Activated naive CD8-positive, alpha-beta T cell treated with anti-CD3 and anti-CD28 coated beads, Interleukin-2, amount 50 U/mL, for 24 hours (primary cell): Measurements from ENCODE around the gene GOLGA6L7.
"Not testable (repeated sequence)": the region's sequence is repeated elsewhere in the genome, so short reads cannot be mapped to it uniquely, and the experiment has no call there.

Experiments used
- ATAC-seq: fragments of 150-1000 bp; cut with Tn5 transposase; one replicate; pipeline ENCODE4 v1.10.0; 2021
- DNase-seq: peaks from one replicate; pipeline ENCODE4 v3.0.0; 2021
- H3K27ac Mint-ChIP-seq: one replicate; pipeline ENCODE4 v1.8.0; 2021; ENCODE audit warnings: mild to moderate bottlenecking, mixed read lengths
- H3K27me3 Mint-ChIP-seq: one replicate; pipeline ENCODE4 v1.8.0; 2021; ENCODE audit warnings: mixed read lengths
- H3K36me3 Mint-ChIP-seq: one replicate; pipeline ENCODE4 v1.8.0; 2021; ENCODE audit warnings: low read depth, mixed read lengths
- H3K4me1 Mint-ChIP-seq: one replicate; pipeline ENCODE4 v1.8.0; 2021; ENCODE audit warnings: mixed read lengths
- H3K4me3 Mint-ChIP-seq: one replicate; pipeline ENCODE4 v1.8.0; 2021; ENCODE audit warnings: mild to moderate bottlenecking, moderate library complexity, mixed read lengths
- H3K9me3 Mint-ChIP-seq: one replicate; pipeline ENCODE4 v1.8.0; 2021; ENCODE audit warnings: mixed read lengths

Gene GOLGA6L7, protein sequence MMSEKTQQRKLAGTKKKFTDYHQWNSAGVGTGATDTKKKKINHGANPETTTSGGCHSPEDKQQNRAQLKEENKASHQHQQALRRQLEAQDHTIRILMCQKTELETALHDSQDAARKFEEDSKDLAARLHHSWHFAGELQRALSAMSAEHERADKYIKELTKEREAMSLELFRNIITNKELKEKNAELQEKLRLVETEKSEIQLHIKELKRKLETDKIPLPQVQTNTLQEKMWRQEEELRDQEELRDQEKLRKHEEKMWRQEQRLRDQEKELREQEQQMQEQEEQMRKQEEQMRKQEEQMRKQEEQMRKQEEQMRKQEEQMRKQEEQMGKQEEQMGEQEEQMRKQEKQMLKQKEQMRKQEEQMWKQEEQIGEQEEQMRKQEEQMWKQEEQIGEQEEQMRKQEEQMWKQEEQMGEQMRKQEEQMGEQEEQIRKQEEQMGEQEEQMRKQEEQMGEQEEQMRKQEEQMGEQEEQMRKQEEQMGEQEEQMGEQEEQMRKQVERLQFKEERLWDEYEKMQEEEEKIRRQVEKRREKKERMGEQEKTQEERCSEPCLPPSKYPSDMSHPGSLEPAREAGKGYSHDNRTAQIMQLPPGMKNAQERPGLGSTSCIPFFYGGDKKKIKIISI

GRCh38 chr15:28848521-28848920, at the start of gene GOLGA6L7:
TSS of gene GOLGA6L7 (minus strand) at chr15:28848644. CDS start at chr15:28848549, 95 bp downstream.
- H3K4me1 Mint-ChIP-seq: peaks cover 10% of the 10 kb centered on the region
- not testable (repeated sequence) for ATAC-seq, H3K36me3 Mint-ChIP-seq, H3K4me3 Mint-ChIP-seq, H3K27me3 Mint-ChIP-seq, H3K9me3 Mint-ChIP-seq, H3K27ac Mint-ChIP-seq
- DNase-seq: peak; percentile 13

GRCh38 chr15:28897861-28898585, 49.6 kb upstream of the GOLGA6L7 start:
- H3K27me3 Mint-ChIP-seq: no peaks in the 10 kb centered on the region
- H3K4me1 Mint-ChIP-seq: peaks cover 71% of the 10 kb centered on the region
- H3K4me3 Mint-ChIP-seq: no peak overlapping the region
- no peak for DNase-seq
- H3K36me3 Mint-ChIP-seq: peaks cover 8% of the 10 kb centered on the region
- H3K9me3 Mint-ChIP-seq: no peaks in the 10 kb centered on the region
- ATAC-seq: peak; percentile 31
- peak overlapping the region; percentile 82 for H3K27ac Mint-ChIP-seq

- H3K4me3 Mint-ChIP-seq: no peak overlapping the region
Observed at GRCh38 chr15:28896951-28897350, 48.5 kb upstream of the GOLGA6L7 start.

DNA sequence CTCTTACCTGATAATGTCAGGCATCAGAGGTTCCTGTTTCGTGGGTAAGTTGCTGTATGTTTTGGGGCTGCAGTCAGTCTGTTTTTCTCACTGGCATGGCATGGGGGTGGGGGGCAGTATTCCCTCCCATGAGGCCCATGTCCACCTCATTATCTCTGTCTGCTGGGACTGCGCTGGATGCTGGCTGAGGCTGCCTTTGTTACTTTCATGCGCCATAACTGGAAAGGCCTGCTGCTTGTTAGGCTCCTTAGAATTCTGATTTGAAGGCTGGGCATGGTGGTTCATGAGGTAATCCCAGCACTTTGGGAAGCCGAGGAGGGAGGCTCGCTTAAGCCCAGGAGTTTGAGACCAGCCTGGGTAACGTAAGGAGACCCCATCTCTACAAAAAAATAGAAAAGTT, 47.1 kb upstream of the GOLGA6L7 start:
- Mint-ChIP-seq H3K27ac (no peak overlapping the region), H3K4me3 (no peak overlapping the region), H3K4me1 (peaks cover 74% of the 10 kb centered on the region), H3K27me3 (no peaks in the 10 kb centered on the region), H3K9me3 (no peaks in the 10 kb centered on the region), H3K36me3 (peaks cover 8% of the 10 kb centered on the region)
- ATAC-seq (no peak), DNase-seq (no peak)

More at GRCh38 chr15:28896951-28897350, 48.5 kb upstream of the GOLGA6L7 start:
- ATAC-seq (no peak), DNase-seq (no peak)
- Mint-ChIP-seq H3K9me3 (no peaks in the 10 kb centered on the region), H3K36me3 (peaks cover 8% of the 10 kb centered on the region), H3K27ac (peak overlapping the region; percentile 65), H3K27me3 (no peaks in the 10 kb centered on the region), H3K4me1 (peaks cover 72% of the 10 kb centered on the region)

DNA sequence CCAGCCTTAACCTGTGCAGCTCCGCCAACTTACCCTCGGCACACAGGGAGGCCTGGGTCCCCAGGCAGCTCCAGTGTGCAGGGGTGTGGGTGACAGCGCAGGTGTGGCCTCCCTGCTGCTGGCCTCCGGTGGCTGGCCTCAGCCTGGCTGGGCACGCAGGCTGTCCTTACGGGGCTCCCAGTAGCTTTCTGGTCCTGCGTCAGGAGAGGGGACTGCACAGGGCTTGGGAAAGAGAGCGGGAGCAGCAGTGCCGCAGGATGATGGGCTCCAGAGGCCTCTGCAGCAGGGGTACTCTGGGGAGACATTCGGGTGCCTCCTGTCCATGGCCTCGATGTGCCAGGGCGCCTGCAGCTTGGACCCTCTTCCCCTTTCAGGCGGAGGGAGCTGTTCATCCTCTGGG, 46.7 kb upstream of the GOLGA6L7 start:
- DNase-seq: no peak
- Mint-ChIP-seq H3K9me3 (no peaks in the 10 kb centered on the region), H3K4me1 (peaks cover 74% of the 10 kb centered on the region), H3K36me3 (peaks cover 8% of the 10 kb centered on the region), H3K4me3 (no peak overlapping the region), H3K27me3 (no peaks in the 10 kb centered on the region), H3K27ac (no peak overlapping the region)
- no peak for ATAC-seq

GRCh38 chr15:28894631-28895030, 46.2 kb upstream of the GOLGA6L7 start:
- DNase-seq (no peak), ATAC-seq (no peak)
- no peaks in the 10 kb centered on the region for H3K27me3 Mint-ChIP-seq
- H3K4me3 Mint-ChIP-seq: no peak overlapping the region
- peaks cover 8% of the 10 kb centered on the region for H3K36me3 Mint-ChIP-seq
- no peak overlapping the region for H3K27ac Mint-ChIP-seq
- peaks cover 74% of the 10 kb centered on the region for H3K4me1 Mint-ChIP-seq
- H3K9me3 Mint-ChIP-seq: no peaks in the 10 kb centered on the region

DNA sequence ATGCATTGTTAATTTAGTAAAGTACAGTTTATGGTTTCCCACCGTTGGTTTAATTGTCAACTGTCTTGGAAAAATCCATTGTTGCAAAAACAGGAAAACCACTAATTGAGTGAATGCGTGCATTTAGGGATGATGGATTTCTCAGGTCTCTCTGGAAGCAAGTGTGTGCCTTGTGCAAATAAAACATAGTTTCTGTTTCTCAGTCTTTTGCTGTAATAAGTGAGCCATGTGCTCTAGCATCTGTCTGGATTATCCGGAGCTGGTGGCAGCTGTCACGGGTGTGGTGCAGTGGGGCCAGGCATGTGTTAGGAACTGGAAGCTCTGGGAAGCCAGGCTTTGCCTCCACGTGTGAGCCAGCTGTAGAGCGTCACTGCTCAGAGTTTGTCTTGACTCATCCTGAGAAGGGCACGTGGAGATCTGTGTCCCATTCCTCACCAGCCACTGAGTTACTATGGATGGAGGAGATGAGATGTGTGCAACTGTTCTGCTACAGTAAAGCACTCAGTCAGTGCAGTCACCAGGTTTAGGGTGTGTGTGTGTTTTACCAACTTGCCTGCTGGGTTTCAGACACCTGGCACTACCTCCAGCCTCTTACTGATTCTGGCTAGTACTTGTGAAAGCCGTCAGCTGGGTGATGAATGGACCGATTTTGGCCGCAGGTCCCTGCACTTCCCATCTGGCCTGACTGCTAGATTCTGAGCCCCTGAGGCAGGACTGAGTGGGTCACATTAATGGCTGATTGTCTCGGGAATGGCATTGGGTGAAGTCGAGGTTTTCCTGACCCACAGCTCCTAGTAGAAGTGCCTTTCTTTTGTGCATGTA, 44.6 kb upstream of the GOLGA6L7 start:
- no peak overlapping the region for H3K4me3 Mint-ChIP-seq
- H3K27ac Mint-ChIP-seq: peak overlapping the region; percentile 10
- peaks cover 74% of the 10 kb centered on the region for H3K4me1 Mint-ChIP-seq
- no peaks in the 10 kb centered on the region for H3K9me3 Mint-ChIP-seq
- peaks cover 2% of the 10 kb centered on the region for H3K27me3 Mint-ChIP-seq
- no peak for ATAC-seq
- DNase-seq: no peak
- H3K36me3 Mint-ChIP-seq: peaks cover 8% of the 10 kb centered on the region

GRCh38 chr15:28891588-28891987, 43.1 kb upstream of the GOLGA6L7 start:
- Mint-ChIP-seq H3K27ac (peak overlapping the region; percentile 82), H3K27me3 (peaks cover 7% of the 10 kb centered on the region), H3K9me3 (no peaks in the 10 kb centered on the region), H3K36me3 (no peaks in the 10 kb centered on the region), H3K4me3 (no peak overlapping the region), H3K4me1 (peaks cover 73% of the 10 kb centered on the region)
- ATAC-seq (peak; percentile 44), DNase-seq (no peak)

GRCh38 chr15:28890711-28891495, 42.5 kb upstream of the GOLGA6L7 start:
- no peaks in the 10 kb centered on the region for H3K36me3 Mint-ChIP-seq
- ATAC-seq: peak; percentile 10
- H3K27ac Mint-ChIP-seq: peak overlapping the region; percentile 82
- peaks cover 7% of the 10 kb centered on the region for H3K27me3 Mint-ChIP-seq
- peaks cover 69% of the 10 kb centered on the region for H3K4me1 Mint-ChIP-seq
- no peak overlapping the region for H3K4me3 Mint-ChIP-seq
- no peak for DNase-seq
- no peaks in the 10 kb centered on the region for H3K9me3 Mint-ChIP-seq

DNA sequence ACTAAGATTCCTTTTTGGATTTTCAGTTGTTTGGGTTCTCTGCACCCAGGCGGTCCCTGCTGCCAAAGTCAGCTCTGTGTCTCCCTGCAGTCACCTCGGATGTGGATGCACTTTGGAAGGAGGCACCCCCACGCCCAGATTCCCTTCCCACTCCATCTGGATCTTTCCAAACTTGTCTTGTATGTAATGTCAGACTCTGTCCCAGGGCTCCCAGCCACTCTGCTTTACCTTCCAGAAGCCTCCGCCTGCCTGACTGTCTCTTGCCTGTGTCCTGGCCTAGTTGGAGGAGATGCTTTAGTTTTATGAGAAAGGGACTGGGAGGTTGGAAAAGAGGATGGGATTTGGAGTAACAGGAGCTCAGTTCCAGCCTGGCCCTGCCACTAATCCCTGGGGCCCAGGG, 41.8 kb upstream of the GOLGA6L7 start:
- not testable (repeated sequence) for H3K36me3 Mint-ChIP-seq, ATAC-seq, H3K27me3 Mint-ChIP-seq, H3K4me3 Mint-ChIP-seq, DNase-seq, H3K9me3 Mint-ChIP-seq
- Mint-ChIP-seq H3K4me1 (peaks cover 64% of the 10 kb centered on the region), H3K27ac (peak overlapping the region; percentile 82)

DNA sequence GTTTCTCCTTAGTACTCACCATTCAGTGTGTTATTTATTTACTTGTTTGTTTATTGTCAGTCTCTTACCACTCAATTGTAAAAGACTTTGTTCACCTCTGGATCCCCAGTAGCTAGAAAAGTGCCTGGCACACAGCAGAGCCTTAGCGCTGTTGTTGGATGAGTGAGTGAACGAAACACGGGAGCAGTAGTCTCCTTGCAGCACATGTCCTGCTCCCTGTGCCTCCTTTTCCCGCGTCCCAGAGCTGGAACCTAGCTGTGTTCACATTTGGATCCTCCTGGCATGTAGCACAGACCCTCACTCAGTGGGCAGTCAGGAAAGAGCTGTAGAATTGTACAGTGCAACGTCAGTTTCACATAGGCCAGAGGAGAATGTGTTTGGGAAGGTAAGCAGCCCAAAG, 41.4 kb upstream of the GOLGA6L7 start:
- H3K27me3 Mint-ChIP-seq, H3K9me3 Mint-ChIP-seq, H3K36me3 Mint-ChIP-seq, ATAC-seq, DNase-seq, H3K4me3 Mint-ChIP-seq: not testable (repeated sequence)
- H3K4me1 Mint-ChIP-seq: peaks cover 67% of the 10 kb centered on the region
- peak overlapping the region; percentile 13 for H3K27ac Mint-ChIP-seq

DNA sequence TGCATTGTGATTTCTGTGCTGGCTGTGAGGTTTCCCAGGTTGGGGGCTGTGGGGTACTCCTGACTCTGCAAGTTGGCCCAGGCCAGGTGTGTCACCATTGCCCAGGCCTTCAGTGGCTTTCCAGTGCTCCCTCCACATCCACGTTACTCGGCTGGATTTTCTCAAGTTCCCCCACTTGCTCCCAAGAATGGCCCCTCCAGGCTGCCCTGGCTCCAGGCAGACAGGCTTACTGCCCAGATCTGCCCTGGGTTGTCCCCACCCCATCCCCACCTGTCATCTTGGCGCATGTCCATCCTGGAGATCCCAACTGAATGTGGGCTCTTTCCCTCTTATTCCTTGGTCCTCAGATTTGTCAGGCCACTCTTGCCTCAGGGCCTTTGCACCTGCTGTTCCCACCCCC, 40.9 kb upstream of the GOLGA6L7 start:
- H3K4me3 Mint-ChIP-seq: no peak overlapping the region

GRCh38 chr15:28888900-28889299, 40.5 kb upstream of the GOLGA6L7 start:
- no peak overlapping the region for H3K4me3 Mint-ChIP-seq
- DNase-seq (no peak), ATAC-seq (no peak)
- H3K27ac Mint-ChIP-seq: no peak overlapping the region
- no peaks in the 10 kb centered on the region for H3K36me3 Mint-ChIP-seq
- peaks cover 10% of the 10 kb centered on the region for H3K27me3 Mint-ChIP-seq
- H3K4me1 Mint-ChIP-seq: peaks cover 67% of the 10 kb centered on the region
- no peaks in the 10 kb centered on the region for H3K9me3 Mint-ChIP-seq

More for the DNA sequence above, 40.9 kb upstream of the GOLGA6L7 start:
- Mint-ChIP-seq H3K27ac (peak overlapping the region; percentile 13), H3K27me3 (peaks cover 7% of the 10 kb centered on the region), H3K4me1 (peaks cover 67% of the 10 kb centered on the region), H3K9me3 (no peaks in the 10 kb centered on the region), H3K36me3 (no peaks in the 10 kb centered on the region)
- ATAC-seq (no peak), DNase-seq (no peak)
